Endothelial cell of hepatic sinusoid (primary cell): ENCODE measurements around the gene ZNF296.

Experiments used
- in situ Hi-C: cut with HindIII; loops from 2 replicates; pipeline ENCODE4 v1.10.0; 2017; ENCODE audit warnings: low sequenced_read_pairs

Gene ZNF296

DNA sequence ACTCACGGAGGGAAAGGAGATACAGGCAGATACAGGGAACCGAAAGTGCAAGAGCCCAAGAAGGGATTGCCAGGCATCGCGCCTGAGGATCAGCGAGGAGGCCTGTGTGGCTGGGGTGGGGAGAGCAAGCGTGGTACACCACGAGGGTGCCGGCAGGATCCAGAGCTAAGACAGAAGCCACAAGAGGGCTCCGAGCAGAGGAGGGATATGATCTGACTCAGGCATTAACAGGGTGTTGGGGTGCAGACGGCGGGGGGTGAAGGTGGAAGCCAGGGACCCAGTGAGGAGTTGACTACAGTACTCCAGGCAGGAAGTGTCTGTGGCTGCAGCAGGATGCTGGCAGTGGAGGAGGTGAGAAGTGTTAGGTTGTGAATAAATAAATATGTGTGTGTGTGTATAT, 11.3 kb upstream of the ZNF296 start:
- in situ Hi-C loops = no loop called here

DNA sequence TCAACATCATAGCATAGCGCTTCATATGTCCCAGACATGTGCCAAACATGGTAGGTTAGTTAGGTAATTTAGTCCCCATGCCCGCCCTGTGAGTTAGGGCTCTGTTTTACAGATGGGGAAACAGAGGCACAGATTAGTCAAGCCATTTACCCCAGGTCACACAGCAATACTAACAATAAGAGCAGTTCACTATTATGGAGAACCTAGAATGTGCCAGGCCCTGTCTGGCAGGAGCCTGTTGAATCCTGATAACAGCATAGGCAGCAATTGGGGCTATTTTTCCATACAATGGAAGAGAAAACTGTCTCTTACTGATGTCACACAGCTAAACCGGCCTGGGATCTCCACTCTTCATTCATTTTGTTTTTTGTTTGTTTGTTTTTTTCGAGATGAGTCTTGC, 10.2 kb upstream of the ZNF296 start:
- in situ Hi-C loops = no loop called here

DNA sequence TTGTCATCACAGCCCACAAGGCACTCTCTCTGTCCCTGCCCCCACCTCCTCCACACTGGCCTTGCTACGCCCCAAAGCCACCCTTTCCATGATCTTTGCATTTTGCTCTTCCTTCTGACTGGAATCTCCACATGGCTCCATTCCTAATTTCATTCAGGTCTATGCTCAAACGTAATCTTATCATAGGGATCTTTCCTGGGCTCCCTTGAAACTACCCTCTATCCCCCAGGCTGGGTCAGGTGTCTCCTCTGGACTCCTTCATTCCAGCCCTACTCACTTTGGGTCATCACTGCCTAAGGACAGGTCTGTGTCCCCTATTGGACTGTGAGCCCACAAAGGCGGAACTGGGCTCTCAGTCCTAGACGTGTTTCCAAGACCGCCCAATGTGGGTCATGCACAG, 5.9 kb upstream of the ZNF296 start:
- in situ Hi-C loops = no loop called here

DNA sequence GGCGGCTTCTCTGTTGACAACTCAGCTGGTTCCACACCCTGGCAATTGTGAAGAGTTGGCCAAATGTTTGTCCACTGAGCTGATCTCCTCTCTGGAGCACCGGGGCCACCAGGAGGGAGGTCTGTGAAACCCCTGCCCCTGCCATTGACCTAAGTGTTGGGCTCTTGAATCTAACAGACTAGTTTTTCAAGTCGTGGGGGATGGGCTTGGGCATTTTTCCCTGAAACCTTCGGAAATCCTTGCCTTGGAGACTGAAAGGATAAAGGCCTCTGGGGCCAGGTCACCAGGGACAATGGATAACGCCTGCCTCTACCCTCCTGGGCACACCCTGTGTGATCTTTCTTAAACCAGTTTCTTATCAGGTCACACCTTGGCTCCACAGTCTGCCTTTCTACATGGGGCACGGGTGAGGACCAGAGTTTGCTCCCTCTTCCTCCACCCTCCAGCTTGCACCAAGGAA, 3.7 kb upstream of the ZNF296 start:
- in situ Hi-C loops = no loop called here

DNA sequence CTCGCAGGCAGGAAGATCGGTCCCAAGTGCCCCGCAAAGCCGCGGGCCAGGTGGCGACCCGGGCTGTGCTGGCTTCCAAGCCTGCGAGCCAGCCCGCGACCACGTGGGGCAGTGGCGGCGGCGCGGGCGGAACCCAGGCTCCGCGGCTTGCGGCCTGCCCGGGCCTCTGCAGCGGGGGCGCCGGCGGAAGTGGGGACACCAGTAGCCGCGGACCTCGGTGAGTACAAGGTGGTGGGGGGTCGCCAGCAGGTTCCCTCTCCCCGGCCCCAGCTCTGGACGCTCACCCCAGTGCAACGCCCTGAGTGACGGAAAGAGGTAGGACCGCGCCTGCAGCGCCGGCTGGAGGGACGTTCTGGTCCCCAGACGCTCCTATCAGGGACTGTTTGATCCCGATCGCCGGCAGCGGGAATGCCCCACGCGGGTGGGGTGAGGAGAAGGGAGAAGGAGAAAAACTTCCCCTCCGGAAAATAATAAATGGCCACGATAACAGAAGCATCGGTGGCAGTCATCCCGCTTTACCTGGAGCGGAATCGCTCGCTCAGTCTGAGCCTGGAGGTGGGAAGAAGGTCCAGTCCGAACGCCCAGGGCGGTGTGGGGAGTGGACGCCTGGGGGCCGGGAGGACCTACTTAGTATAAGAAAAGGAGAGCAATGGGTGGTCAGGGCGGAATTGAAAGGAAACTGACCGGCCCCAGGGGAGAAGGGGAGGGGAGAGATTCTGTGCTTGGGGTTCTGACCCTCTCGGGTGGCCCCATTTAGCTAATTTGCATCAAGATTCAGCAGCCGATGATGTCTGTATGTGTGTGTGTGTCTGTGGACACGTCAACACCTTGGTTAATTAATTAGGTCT, 3.0 kb upstream of the ZNF296 start, which contains the start of gene GEMIN7:
GEMIN7 (plus strand) TSS at position 198 of the 848 bp plus-strand sequence. CDS start 10,855 bp downstream, outside the sequence.
- in situ Hi-C loops = no loop called here

DNA sequence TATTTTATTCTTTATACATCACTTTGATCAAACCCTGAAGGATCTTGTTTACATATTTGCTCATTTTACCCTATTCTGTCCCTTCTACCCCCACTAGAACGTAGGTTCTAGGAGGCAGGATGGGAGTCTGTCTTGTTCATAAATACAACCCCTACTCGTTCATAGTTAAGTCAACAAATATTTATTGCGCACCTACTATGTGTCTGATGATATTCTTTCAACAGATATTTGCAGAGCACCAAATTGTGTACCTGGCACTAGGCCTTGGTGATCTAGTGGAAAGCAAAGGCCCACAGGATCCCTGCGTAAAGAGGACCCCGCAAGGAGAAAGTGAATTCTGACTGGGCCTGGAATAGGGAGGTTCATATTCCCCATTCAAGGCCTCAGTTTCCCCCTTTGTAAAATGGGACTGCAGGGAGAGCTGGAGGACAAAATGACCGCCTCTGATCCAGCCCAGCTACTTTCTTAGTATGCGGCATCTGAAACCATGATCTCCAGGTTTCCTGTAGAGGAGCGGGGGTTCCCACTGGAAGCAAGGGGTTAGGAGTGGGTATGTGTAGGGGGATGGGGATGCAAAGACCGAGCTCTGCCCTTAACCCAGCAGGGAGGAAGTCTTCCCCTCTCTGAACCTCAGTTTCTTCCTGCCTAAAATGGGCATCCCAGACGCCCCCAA, 2.2 kb upstream of the ZNF296 start:
- in situ Hi-C loops = no loop called here

DNA sequence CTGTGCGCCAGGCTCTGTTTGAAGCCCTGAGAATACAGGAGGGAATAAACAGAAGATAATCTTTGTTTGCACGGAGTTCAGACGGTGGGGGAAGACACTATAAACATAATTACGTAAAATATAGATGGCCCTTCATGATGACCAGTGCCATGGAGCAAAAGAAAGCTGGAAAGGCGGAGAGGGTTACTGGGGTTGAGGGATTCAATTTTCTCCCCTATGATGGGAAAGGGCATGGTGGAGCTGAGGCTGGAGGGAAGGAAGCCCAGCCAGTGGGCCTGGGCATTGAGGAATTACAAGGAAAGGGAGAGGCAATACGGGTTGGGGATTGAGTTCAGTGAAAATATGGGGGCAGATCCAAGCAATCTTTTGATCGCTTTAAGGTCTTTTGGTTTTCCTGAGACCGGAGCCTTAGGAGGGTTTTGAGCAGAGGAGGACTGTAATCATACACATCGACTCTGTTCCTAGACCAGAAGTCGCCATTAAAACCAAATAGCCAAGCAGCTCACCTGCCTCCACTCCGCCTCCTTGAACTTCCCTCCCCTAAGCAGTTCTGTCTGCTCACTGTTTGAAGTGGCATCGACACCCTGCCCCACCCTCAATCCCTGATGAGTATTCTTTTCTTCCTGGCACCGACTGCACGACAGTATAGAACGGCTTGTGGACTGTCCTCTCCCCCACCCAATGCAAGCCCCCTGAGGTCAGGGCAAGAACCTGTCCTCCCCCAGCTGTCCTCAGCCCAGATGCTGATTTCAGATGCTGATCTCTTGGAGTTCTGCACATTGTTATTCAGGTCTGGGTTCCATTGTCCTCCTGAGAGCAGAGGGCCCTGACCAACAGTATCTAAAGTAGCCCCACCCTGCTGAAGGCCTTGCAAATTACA, 813 bp upstream of the ZNF296 start:
- in situ Hi-C loops = no loop called here

DNA sequence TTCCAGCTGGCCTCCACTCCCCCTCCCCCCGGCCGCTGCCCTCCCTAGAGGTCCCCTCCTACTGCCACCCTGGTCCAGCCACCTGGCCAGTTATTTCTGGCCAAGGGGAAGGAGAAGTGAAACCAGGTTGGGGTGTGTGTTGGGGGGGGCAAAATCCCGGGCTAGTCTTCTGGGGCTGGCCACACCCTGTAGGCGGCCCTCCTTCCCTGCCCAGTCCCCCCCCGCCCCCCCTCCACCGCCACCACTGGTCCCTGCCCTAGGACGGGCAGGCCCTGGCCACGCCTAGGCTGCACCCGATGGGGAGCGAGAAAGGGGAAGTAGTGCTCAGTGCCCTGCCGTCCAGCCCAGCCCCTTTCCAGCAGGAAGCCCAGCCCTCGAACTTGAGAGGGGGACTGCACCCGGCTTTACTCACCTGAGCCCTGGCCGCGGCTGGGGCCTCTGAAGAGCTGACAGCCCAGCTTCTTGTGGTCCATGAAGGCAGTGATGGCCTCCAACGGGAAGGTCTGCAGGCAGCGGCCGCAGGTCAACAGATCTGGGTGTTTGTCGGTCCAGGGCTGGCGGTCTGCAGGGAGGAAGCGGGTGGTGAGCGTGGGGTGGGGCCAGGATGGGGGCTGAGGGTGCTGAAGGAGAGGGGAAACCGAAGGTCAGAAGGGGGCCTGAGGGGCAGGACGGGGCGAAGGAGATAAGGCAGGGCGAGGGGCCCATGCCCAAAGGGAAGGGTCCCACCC, 813 bp downstream of the ZNF296 start:
- in situ Hi-C loops = no loop called here

DNA sequence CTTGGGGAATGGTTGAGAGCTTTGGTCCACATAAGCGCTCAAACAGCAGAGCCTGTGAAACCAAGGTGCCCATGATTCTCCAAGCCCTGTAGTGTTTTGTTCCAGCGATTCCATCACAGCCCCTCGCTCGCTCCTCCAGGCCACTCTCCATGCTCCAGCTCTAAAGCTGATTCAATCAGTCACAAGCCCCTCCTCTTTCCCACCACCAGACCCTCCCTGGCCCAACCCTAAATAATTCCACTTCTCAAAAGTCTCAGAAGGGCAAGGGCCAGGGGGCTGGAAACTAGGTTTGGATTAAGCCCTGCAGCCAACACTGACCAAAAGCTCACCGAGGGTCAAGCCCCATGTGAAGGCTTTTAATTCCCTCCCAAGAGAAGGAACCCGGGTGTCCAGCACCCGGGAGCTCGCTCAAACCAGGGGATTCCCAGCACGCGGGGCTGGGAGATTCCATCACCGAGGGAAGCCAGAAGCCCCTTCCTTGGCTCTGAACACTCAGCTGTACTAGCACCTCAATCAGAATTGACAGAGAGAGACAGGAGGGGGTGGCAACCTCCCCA, 1.5 kb downstream of the ZNF296 start:
- in situ Hi-C loops = no loop called here

DNA sequence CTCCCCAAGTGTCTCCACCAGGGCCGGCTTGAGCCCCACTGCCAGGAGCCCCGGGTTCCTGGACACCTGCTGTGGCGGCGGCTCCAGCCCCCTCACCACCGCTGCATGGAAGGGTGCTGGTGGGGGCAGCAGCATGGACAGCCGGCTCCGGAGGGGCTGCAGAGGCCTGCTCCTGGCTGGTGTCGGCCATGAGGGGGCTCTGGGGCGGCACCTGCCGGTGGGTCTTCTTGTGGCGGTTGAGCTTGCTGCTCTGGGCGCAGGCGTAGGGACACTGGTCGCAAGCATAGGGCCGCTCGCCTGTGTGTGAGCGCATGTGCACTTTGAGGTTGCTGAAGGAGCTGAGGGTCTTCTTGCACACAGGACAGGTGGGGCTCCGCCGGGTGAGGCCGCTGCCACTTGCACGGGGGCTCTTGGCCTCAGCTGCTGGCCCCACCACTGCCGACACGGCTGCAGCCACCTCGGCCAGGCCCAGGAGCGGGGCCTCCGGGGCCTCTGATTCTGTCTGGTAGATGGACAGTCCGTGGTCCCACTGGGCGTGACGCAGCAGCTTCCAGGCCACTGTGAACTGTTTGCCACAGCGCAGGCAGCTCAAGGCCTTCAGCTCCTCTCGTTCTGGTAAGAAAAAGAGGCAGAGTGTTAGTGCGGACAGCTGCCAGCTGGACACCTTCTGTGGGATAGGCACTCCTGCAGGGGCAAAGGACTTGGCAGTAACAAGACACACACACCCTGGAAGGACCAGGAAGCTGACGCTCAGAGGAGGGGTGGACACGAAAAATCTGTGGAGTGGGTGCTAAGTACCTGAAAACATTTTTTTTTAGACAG, 4.1 kb downstream of the ZNF296 start:
- in situ Hi-C loops = no loop called here

DNA sequence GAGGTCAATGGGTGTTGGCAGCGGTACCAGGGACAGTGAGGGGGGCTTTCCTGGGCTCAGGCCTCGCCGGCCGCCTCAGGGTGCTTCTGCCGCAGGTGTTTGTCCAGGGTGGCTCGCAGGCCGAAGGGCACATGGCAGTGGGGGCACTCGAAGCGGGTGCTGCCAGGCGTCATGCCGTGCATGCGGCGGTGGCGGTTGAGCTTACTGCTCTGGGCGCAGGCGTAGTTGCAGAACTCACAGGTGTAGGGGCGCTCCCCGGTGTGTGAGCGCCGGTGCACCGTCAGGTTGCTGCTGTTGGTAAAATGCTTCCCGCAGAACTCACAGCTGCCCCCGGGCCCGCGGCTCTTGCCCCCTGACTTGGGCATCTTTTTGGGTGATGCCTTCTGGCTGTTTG, 4.7 kb downstream of the ZNF296 start:
- in situ Hi-C loops = no loop called here

DNA sequence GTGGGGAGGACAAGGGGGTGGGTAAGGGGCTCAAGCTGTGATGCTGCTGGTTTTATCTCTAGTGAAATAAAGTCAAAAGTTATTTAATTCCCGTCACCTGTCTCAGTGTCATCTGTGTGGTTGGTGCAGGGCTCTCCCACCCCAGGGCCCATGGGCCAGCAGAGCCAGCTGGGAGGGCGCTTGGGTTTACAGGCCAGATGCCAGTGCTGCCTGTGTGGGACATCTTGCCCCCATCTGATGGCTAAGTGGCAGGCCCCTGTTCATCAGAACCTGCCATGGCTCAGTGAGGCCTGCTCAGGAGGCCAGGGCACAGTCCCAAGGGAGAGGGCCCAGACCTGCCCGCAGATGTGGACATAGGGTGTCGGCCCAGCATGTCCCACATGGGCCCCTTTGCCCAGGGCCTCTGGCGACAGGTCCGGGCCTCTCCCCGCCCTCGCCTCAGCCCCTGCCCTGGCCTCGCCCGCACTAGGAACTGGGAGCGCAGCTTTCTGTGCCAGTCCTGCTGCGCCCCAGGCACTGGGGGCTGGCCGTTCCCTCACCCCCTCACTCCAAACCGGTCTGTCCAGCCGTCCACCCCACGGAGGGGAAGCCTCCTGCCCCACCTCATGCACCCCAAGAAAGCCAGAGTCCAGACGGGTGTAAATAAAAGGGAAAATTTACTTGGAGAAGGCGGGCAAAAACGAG, 5.3 kb downstream of the ZNF296 start:
- in situ Hi-C loops = no loop called here

DNA sequence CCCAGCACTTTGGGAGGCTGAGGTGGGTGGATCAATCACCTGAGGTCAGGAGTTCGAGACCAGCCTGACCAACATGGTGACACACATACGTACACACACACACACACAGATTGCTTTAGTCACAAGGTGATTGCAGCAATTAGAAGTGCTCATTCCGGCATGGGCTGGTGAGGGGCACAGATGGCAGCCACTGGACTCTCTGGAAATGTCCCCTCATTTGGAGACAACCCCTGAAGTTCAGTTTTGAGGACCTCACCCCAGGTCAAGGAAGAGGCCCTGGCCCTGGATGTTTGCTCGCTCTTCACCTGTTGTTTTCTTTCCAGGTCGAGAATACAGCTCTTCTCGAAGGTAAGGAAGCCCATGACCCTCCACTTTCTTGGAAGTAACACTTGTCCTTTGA, 6.1 kb downstream of the ZNF296 start:
- in situ Hi-C loops = no loop called here

DNA sequence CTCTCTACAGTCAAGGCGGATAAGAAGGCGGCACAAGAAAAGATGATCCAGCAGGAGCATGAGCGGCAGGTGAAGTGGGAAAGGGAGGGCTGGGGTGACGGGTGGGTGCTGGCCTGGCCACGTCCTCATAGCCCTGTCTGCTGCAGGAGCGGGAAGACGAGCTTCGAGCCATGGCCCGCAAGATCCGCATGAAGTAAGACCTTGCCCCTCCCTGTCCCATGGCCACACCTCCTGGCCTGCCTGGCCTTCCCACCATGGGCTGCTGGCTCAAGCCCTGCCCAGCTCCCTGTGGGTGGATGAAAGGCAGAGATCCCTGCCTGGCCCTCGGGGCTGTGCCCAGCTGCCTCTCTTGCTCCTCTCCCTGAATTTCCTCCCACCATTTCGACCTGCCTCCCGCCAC, 7.2 kb downstream of the ZNF296 start:
- in situ Hi-C loops = no loop called here

DNA sequence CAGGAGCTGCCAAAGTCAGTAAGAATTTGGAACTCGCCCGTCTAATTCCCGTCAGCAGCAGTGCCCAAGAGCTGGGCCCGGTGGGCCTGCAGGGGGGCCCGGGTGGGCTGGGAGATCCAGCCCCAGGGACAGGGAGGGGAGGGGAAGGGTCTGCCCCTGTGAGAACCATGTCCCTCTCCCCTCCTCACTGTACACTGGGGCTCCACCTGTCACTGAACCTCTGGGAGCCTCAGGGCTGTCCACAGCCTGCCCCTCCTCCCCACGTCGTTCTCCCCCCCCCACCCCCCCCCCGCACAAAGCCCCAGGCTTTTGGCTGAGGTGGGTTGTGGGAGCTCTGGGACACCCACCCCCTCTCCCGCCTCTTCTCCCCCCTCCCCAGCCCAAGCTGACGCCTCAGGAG, 8.2 kb downstream of the ZNF296 start:
- in situ Hi-C loops = no loop called here

DNA sequence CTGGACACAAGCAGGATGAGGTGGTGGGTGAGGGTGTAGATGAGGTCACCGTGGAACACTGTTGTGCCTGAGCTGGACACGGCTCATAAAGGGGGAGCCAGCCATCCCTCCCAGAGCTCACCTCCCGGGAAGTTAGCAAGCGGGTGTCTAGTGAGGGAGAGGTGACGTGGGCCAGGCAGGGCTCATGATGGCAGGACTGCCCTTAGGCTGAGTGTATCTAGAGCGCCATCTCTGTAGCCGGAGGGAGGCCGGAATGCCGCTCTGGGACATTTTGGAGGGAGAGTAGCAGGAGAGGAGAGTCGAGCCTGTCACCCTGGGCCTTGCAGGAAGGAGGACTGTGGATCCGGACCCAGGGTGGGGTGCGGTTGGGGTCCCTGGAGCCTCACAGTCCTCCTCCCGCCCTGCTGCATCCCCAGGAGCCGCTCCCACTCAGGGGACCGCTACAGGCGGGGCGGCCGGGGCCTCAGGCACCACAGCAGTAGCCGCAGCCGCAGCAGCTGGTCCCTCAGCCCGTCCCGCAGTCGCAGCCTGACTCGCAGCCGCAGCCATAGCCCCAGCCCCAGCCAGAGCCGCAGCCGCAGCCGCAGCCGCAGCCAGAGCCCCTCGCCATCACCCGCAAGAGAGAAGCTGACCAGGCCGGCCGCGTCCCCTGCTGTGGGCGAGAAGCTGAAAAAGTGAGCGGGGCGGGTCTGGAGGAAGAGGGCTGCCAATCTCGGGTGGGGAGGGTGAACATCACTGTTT, 9.2 kb downstream of the ZNF296 start:
- in situ Hi-C loops = no loop called here

DNA sequence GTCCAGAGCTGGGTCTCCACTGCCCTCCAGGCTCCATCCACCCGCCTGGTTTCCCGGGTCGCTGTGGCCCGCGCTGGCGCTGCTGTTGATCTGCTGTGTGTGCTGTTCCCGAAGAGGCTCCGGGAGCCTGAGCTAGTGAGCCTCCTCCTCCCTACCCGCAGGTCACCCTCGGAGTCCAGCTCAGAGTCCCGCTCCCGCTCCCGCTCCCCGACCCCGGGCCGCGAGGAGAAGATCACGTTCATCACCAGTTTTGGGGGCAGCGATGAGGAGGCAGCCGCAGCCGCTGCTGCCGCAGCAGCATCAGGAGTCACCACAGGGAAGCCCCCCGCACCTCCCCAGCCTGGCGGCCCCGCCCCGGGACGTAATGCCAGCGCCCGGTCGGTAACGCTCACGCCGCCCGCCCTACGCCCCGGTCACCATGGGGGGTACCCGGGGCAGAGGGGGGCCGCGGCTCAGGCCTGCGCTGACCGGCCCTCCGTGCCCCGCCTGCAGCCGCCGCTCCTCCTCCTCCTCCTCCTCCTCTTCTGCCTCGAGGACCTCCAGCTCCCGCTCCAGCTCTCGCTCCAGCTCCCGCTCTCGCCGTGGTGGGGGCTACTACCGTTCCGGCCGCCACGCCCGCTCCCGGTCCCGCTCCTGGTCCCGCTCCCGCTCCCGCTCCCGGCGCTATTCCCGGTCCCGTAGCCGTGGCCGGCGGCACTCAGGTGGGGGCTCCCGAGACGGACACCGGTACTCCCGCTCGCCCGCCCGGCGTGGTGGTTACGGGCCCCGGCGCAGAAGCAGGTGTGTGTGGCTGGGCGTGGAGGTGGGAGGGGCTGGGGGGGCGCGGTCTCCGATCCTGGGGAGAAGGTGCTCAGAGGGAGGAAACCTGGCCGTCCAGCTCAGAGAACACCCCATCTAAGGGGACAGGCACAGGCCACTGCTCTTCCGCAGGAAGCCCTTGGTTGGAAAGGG, 12.2 kb downstream of the ZNF296 start:
- in situ Hi-C loops = no loop called here
